H9 (cell line): ENCODE data around the gene CEP192. TPM values are rescaled to one million over a fixed set of nuclear protein-coding genes. Genes with fewer than 3 reads are reported as not detected.

Experiments used
- DNase-seq: peaks from one replicate; pipeline ENCODE4 v3.0.0-alpha.2; 2017
- H2AFZ ChIP-seq: one replicate; pipeline ENCODE4 v1.6.1; 2013; ENCODE audit warnings: mild to moderate bottlenecking, low read length, control low read depth, moderate library complexity
- H2AK5ac ChIP-seq: 2 replicates; pipeline ENCODE4 v1.6.1; 2013; ENCODE audit warnings: low read length, control low read depth, mixed read lengths; ENCODE audit not compliant: insufficient read length
- H2BK120ac ChIP-seq: one replicate; pipeline ENCODE4 v1.6.1; 2013; ENCODE audit warnings: low read depth, mild to moderate bottlenecking, low read length, control low read depth, inconsistent platforms; ENCODE audit not compliant: poor library complexity, severe bottlenecking
- H2BK12ac ChIP-seq: 2 replicates; pipeline ENCODE4 v1.6.1; 2013; ENCODE audit warnings: low read length, control low read depth, mixed read lengths, low read depth; ENCODE audit not compliant: insufficient read length
- H2BK15ac ChIP-seq: 2 replicates; pipeline ENCODE4 v1.6.1; 2013; ENCODE audit warnings: low read depth, low read length, control low read depth
- H2BK20ac ChIP-seq: one replicate; pipeline ENCODE4 v1.6.1; 2013; ENCODE audit warnings: low read depth, mild to moderate bottlenecking, low read length, control low read depth, inconsistent platforms; ENCODE audit not compliant: poor library complexity, severe bottlenecking
- H2BK5ac ChIP-seq: 2 replicates; pipeline ENCODE4 v1.6.1; 2013; ENCODE audit warnings: low read length, control low read depth, mixed read lengths; ENCODE audit not compliant: insufficient read length
- H3K14ac ChIP-seq: 2 replicates; pipeline ENCODE4 v1.6.1; 2013; ENCODE audit warnings: low read length, control low read depth; ENCODE audit not compliant: insufficient read depth
- H3K18ac ChIP-seq: 2 replicates; pipeline ENCODE4 v1.6.1; 2013; ENCODE audit warnings: low read depth, mild to moderate bottlenecking, mixed read lengths, low read length, control low read depth; ENCODE audit not compliant: insufficient read length
- H3K23ac ChIP-seq: 2 replicates; pipeline ENCODE4 v1.6.1; 2013; ENCODE audit warnings: low read length, control low read depth, mixed read lengths, low read depth; ENCODE audit not compliant: insufficient read length
- H3K23me2 ChIP-seq: 2 replicates; pipeline ENCODE4 v1.6.1; 2013; ENCODE audit warnings: low read depth, mild to moderate bottlenecking, mixed read lengths, low read length, control low read depth; ENCODE audit not compliant: insufficient read length, poor library complexity, severe bottlenecking
- H3K27ac ChIP-seq: 2 replicates; pipeline ENCODE4 v1.5.1; 2013; ENCODE audit warnings: low read length, control low read depth, mixed read lengths, low read depth; ENCODE audit not compliant: insufficient read length
- H3K27me3 ChIP-seq: 2 replicates; pipeline ENCODE4 v1.6.1; 2013; ENCODE audit warnings: low read length, control low read depth, inconsistent platforms; ENCODE audit not compliant: insufficient read depth
- H3K4ac ChIP-seq: 2 replicates; pipeline ENCODE4 v1.6.1; 2013; ENCODE audit warnings: low read depth, mild to moderate bottlenecking, control low read depth, inconsistent platforms, low read length, moderate library complexity
- H3K4me1 ChIP-seq: 2 replicates; pipeline ENCODE4 v1.6.1; 2013; ENCODE audit warnings: low read length, control low read depth, inconsistent platforms; ENCODE audit not compliant: insufficient read depth
- H3K4me2 ChIP-seq: 2 replicates; pipeline ENCODE4 v1.6.1; 2013; ENCODE audit warnings: low read length, control low read depth, mixed read lengths; ENCODE audit not compliant: insufficient read length, insufficient read depth
- H3K56ac ChIP-seq: 2 replicates; pipeline ENCODE4 v1.6.1; 2013; ENCODE audit warnings: low read depth, mild to moderate bottlenecking, mixed read lengths, low read length, control low read depth; ENCODE audit not compliant: insufficient read length
- H3K79me1 ChIP-seq: 2 replicates; pipeline ENCODE4 v1.6.1; 2013; ENCODE audit warnings: low read depth, mild to moderate bottlenecking, moderate library complexity, low read length, control low read depth, inconsistent platforms; ENCODE audit not compliant: insufficient read depth, poor library complexity, severe bottlenecking
- H3K79me2 ChIP-seq: 2 replicates; pipeline ENCODE4 v1.6.1; 2013; ENCODE audit warnings: low read length, control low read depth, inconsistent platforms; ENCODE audit not compliant: insufficient read depth
- H3K9ac ChIP-seq: 2 replicates; pipeline ENCODE4 v1.6.1; 2013; ENCODE audit warnings: low read length, control low read depth, mixed read lengths; ENCODE audit not compliant: insufficient read length; ENCODE audit errors: extremely low read depth
- H3K9me3 ChIP-seq: one replicate; pipeline ENCODE4 v1.6.1; 2013; ENCODE audit warnings: low read depth, low read length, inconsistent platforms; ENCODE audit not compliant: control insufficient read depth
- H3T11ph ChIP-seq: one replicate; pipeline ENCODE4 v1.6.1; 2013; ENCODE audit warnings: mild to moderate bottlenecking, low read length, control low read depth, inconsistent platforms
- H4K20me1 ChIP-seq: one replicate; pipeline ENCODE4 v1.6.1; 2013; ENCODE audit not compliant: control insufficient read depth, insufficient read length, insufficient read depth
- H4K5ac ChIP-seq: 2 replicates; pipeline ENCODE4 v1.6.1; 2013; ENCODE audit warnings: low read depth, mild to moderate bottlenecking, mixed read lengths, low read length, control low read depth; ENCODE audit not compliant: insufficient read length
- H4K8ac ChIP-seq: replicated peaks from 2 replicates; pipeline ENCODE4 v1.6.1; 2013; ENCODE audit warnings: low read length, control low read depth, mixed read lengths, low read depth; ENCODE audit not compliant: insufficient read length
- H4K91ac ChIP-seq: 2 replicates; pipeline ENCODE4 v1.6.1; 2013; ENCODE audit warnings: low read depth, mild to moderate bottlenecking, moderate library complexity, mixed read lengths, low read length, control low read depth; ENCODE audit not compliant: insufficient read length
- H3K27ac Mint-ChIP-seq, 3 experiments: 2 replicates in 2 of 3; 3 replicates in 1 of 3; pipeline ENCODE4 v1.8.0; 2020 to 2021; ENCODE audit warnings: mixed read lengths in 3 of 3, mild to moderate bottlenecking in 1 of 3, moderate library complexity in 1 of 3
- H3K27me3 Mint-ChIP-seq: 2 replicates; pipeline ENCODE4 v1.8.0; 2021; ENCODE audit warnings: low read depth, mild to moderate bottlenecking, moderate library complexity, mixed read lengths
- H3K36me3 Mint-ChIP-seq, 3 experiments: 2 replicates in 2 of 3; 3 replicates in 1 of 3; pipeline ENCODE4 v1.8.0; 2020 to 2021; ENCODE audit warnings: low read depth in 3 of 3, mixed read lengths in 3 of 3; ENCODE audit not compliant: insufficient read depth in 1 of 3
- H3K4me1 Mint-ChIP-seq, 2 experiments: 2 replicates each; pipeline ENCODE4 v1.8.0; 2020; ENCODE audit warnings: mixed read lengths in 2 of 2
- H3K4me3 Mint-ChIP-seq, 2 experiments: 2 replicates in 1 of 2; 3 replicates in 1 of 2; pipeline ENCODE4 v1.8.0; 2020 to 2021; ENCODE audit warnings: mild to moderate bottlenecking in 2 of 2, mixed read lengths in 2 of 2, moderate library complexity in 1 of 2
- H3K9me3 Mint-ChIP-seq, 2 experiments: 2 replicates in 1 of 2; 3 replicates in 1 of 2; pipeline ENCODE4 v1.8.0; 2020; ENCODE audit warnings: mild to moderate bottlenecking in 2 of 2, mixed read lengths in 2 of 2, moderate library complexity in 1 of 2
- WGBS: extraction: QIAGEN DNeasy Blood & Tissue Kit; methylation state at CpG from one replicate; pipeline ENCODE4 v1.1.7; 2013; ENCODE audit warnings: missing lambda C conversion rate, low lambda C conversion rate, mixed read lengths; ENCODE audit not compliant: insufficient read length; ENCODE audit errors: extremely low coverage; 5-methylcytosine and 5-hydroxymethylcytosine counted together
- total RNA-seq: library from RNA; stranded (reverse); gene quantifications from 2 replicates; pipeline ENCODE4 v1.2.1, GENCODE V29; 2021
- TF ChIP-seq, protein P1 (sequence below): fragments of 200-600 bp; sonication (generic); conservative IDR thresholded peaks from 3 replicates; pipeline ENCODE4 v1.8.0; 2021; ENCODE audit warnings: antibody characterized with exemption, mild to moderate bottlenecking

The CEP192 gene
- total RNA-seq, 1 experiment from 2014 or later = 23.5 TPM

DNA sequence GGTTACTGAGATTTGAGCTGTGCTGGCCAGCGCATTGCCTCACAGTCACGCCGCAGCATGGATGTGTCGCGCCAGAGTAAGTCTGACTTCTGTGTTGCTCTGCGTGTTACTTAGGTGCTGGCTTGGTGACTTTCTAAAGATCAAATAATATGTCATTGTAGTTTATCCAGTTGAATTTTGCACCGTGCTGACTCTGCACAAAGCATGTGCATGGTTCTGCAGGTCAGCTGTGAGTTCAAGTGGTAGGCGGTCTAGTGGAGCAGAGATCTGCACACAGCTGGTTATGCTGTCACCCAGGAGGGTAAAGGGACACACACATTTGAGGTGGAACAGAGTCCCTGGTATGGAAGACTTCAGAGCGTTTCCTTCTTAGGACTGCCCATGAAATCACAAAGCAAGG lies 105.1 kb downstream of the CEP192 start:
- H3K27ac Mint-ChIP-seq = no peak overlapping the region; a peak in 1 of 7 replicates
- Histone ChIP-seq H3K9ac (no peak overlapping the region), H2BK15ac (no peak overlapping the region), H2BK5ac (no peak overlapping the region), H3K79me2 (no peaks in the 10 kb centered on the region), H3K27me3 (no peaks in the 10 kb centered on the region), H3K23ac (no peak overlapping the region), H3K23me2 (no peaks in the 10 kb centered on the region), H2BK120ac (no peak overlapping the region), H3K56ac (no peak overlapping the region), H3K27ac (no peak overlapping the region), H2BK12ac (no peak overlapping the region), H3K4me2 (no peak overlapping the region), H3K18ac (no peak overlapping the region), H3K4ac (no peak overlapping the region), H4K8ac (no peak overlapping the region), H4K91ac (no peak overlapping the region), H4K20me1 (no peaks in the 10 kb centered on the region), H3K4me1 (no peaks in the 10 kb centered on the region), H3K14ac (no peak overlapping the region), H3T11ph (no peak overlapping the region), H2BK20ac (no peak overlapping the region), H3K9me3 (no peaks in the 10 kb centered on the region), H2AFZ (no peak overlapping the region), H3K79me1 (no peaks in the 10 kb centered on the region), H4K5ac (no peak overlapping the region), H2AK5ac (no peak overlapping the region)
- no CpG with 5 or more reads among the region's 9 CpGs for WGBS
- H3K36me3 Mint-ChIP-seq = peaks cover 51 to 90% (median 84%) of the 10 kb centered on the region in 3 experiments
- H3K27me3 Mint-ChIP-seq = no peaks in the 10 kb centered on the region; the same call in 1 of the 2 replicates
- TF ChIP-seq, protein P1, sequence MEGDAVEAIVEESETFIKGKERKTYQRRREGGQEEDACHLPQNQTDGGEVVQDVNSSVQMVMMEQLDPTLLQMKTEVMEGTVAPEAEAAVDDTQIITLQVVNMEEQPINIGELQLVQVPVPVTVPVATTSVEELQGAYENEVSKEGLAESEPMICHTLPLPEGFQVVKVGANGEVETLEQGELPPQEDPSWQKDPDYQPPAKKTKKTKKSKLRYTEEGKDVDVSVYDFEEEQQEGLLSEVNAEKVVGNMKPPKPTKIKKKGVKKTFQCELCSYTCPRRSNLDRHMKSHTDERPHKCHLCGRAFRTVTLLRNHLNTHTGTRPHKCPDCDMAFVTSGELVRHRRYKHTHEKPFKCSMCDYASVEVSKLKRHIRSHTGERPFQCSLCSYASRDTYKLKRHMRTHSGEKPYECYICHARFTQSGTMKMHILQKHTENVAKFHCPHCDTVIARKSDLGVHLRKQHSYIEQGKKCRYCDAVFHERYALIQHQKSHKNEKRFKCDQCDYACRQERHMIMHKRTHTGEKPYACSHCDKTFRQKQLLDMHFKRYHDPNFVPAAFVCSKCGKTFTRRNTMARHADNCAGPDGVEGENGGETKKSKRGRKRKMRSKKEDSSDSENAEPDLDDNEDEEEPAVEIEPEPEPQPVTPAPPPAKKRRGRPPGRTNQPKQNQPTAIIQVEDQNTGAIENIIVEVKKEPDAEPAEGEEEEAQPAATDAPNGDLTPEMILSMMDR = no peak
- no peak overlapping the region for H3K4me3 Mint-ChIP-seq
- H3K9me3 Mint-ChIP-seq = peaks cover 0 to 7% of the 10 kb centered on the region in 2 experiments; a peak in 2 of 5 replicates
- no peak for DNase-seq
- H3K4me1 Mint-ChIP-seq = no peaks in the 10 kb centered on the region
